DND-41 (cell line): ENCODE data around the gene MORN5.

Experiments
- CTCF ChIP-seq: IDR thresholded peaks from 2 replicates; pipeline ENCODE4 v1.5.1; 2012; ENCODE audit warnings: borderline replicate concordance, low read length, moderate library complexity, mild to moderate bottlenecking; ENCODE audit not compliant: poor library complexity, severe bottlenecking; ENCODE audit errors: extremely low read depth
- EZH2 ChIP-seq: IDR thresholded peaks from 3 replicates; pipeline ENCODE4 v1.6.1; 2012; ENCODE audit warnings: borderline replicate concordance, low read depth, mild to moderate bottlenecking, moderate library complexity, low read length, inconsistent platforms; ENCODE audit not compliant: severe bottlenecking

DNA sequence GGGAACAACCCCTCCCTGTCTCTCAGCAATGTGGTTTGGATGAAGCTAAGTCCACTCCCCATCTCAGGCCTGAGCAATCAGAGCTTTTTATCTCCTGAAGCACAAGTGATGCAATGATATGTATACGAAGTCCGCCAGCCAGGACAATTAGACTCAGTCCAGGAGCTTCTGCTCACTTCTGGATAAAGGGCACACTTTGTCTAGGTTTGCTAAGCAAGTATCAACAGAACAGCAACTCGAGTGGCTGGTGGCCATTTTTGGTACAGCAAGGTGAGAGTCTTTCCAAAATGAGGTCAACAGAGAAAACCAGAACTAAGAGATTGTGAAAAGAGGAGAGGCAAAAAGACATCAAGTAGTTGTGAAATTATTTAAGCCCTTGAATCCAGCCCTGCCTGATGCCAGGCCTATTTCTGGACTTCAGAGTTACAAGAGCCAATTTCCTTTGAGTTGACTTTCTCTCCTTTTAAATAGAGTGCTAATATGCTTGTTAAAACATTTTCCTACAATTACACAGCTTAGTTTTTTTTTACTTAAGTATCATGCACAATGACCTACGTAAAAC lies 8.4 kb upstream of the MORN5 start:
- TF ChIP-seq CTCF (no peak), EZH2 (no peak)
